Lower leg skin (tissue), 4 donors: ENCODE data around the gene MRPS18B. TPM values are rescaled to one million over a fixed set of nuclear protein-coding genes. Genes with fewer than 3 reads are reported as not detected.
"Not testable (repeated sequence)": the region's sequence is repeated elsewhere in the genome, so short reads cannot be mapped to it uniquely, and the experiment has no call there.

ENCODE experiments used
- DNase-seq, 2 donors: peaks; one replicate each; pipeline ENCODE4 v3.0.0-alpha.2; 2019; ENCODE audit warnings: low spot score in 2 of 2
- H3K4me3 ChIP-seq: fragments of 200-600 bp; sonication (generic); 2 replicates; pipeline ENCODE4 v1.5.1; 2017; ENCODE audit warnings: mild to moderate bottlenecking, low read depth; ENCODE audit not compliant: poor library complexity, severe bottlenecking
- CTCF ChIP-seq, 3 donors: fragments of 450-650 bp; IDR thresholded peaks; one replicate each; pipeline ENCODE4 v1.5.1; 2016; ENCODE audit warnings: antibody characterized with exemption in 3 of 3, mild to moderate bottlenecking in 3 of 3, moderate library complexity in 2 of 3
- POLR2A ChIP-seq, 2 donors: fragments of 450-650 bp; IDR thresholded peaks; one replicate each; pipeline ENCODE4 v1.6.1; 2016 to 2017; ENCODE audit warnings: antibody characterized with exemption in 2 of 2, mild to moderate bottlenecking in 1 of 2, moderate library complexity in 1 of 2
- WGBS, 2 donors: methylation state at CpG; one replicate each; pipeline ENCODE4 v1.1.5; 2018; 5-methylcytosine and 5-hydroxymethylcytosine counted together
- intact Hi-C: fragments of 100-400 bp; cut with DNase I; formaldehyde crosslinking; loops from one replicate; pipeline ENCODE4 v1.15.0; 2023; ENCODE audit warnings: low total_unique reads
- total RNA-seq, 4 donors: library from RNA; depleted of rRNA; stranded (reverse); fragments of >200 nt; gene quantifications; one replicate each; pipeline ENCODE4 v1.1.0, GENCODE V29; 2016

Gene MRPS18B
- total RNA-seq, 4 donors from 2014 or later: 57.2 to 64.8 (median 62.2) TPM

- DNase-seq: no peak
- no peak overlapping the region for H3K4me3 ChIP-seq
- intact Hi-C loops: no loop called here
- 68 to 87% methylated on average over 7 of the region's 7 CpGs for WGBS, 2 donors
- no peak for TF ChIP-seq POLR2A (IDR thresholded peaks at IDR 0.05)
- no peak for TF ChIP-seq CTCF (IDR thresholded peaks at IDR 0.05)
Observed at GRCh38 chr6:30656513-30656912, 38.9 kb downstream of the MRPS18B start.

- TF ChIP-seq POLR2A (IDR thresholded peaks at IDR 0.05) (no peak), CTCF (IDR thresholded peaks at IDR 0.05) (no peak)
- intact Hi-C loops: no loop called here
- no peak for DNase-seq
- no peak overlapping the region for H3K4me3 ChIP-seq
Observed at GRCh38 chr6:30657454-30657853, 39.8 kb downstream of the MRPS18B start.

- H3K4me3 ChIP-seq, intact Hi-C loops, DNase-seq: not testable (repeated sequence)
- 96 to 97% methylated on average over 5 of the region's 5 CpGs for WGBS, 2 donors
Observed at GRCh38 chr6:30657922-30658321, 40.3 kb downstream of the MRPS18B start.

- 93 to 95% methylated on average over 34 of the region's 34 CpGs for WGBS, 2 donors
- intact Hi-C loops: no loop called here
- H3K4me3 ChIP-seq: no peak overlapping the region
- DNase-seq: no peak
- TF ChIP-seq POLR2A (IDR thresholded peaks at IDR 0.05): no peak
- no peak for TF ChIP-seq CTCF (IDR thresholded peaks at IDR 0.05)
Observed at GRCh38 chr6:30664994-30665767, 47.5 kb downstream of the MRPS18B start.

GRCh38 chr6:30666300-30666699 lies 48.7 kb downstream of the MRPS18B start:
- DNase-seq, H3K4me3 ChIP-seq, intact Hi-C loops: not testable (repeated sequence)
- 70 to 76% methylated on average over 2 of the region's 2 CpGs for WGBS, 2 donors

- H3K4me3 ChIP-seq: no peak overlapping the region
- 86 to 88% methylated on average over 27 of the region's 27 CpGs for WGBS, 2 donors
- TF ChIP-seq CTCF (IDR thresholded peaks at IDR 0.05) (no peak), POLR2A (IDR thresholded peaks at IDR 0.05) (no peak)
- DNase-seq: no peak
- intact Hi-C loops: no loop called here
Observed at GRCh38 chr6:30670760-30671527, 53.3 kb downstream of the MRPS18B start.
